HG02759 (cell line): ENCODE measurements around the gene IDS.

ENCODE experiments used
- ATAC-seq: cut with Tn5 transposase; IDR thresholded peaks from one replicate; pipeline ENCODE4 v1.9.1; 2021; ENCODE audit warnings: mild to moderate bottlenecking, moderate library complexity; ENCODE audit not compliant: unreplicated experiment

IDS gene

GRCh38 chrX:149462849-149463248 lies 42.3 kb downstream of the IDS start:
- no peak for ATAC-seq

GRCh38 chrX:149461746-149462145 lies 43.4 kb downstream of the IDS start:
- ATAC-seq, result no peak

- ATAC-seq, result no peak
Measured at GRCh38 chrX:149458586-149458985, 46.5 kb downstream of the IDS start.

- no peak for ATAC-seq
Measured at GRCh38 chrX:149456476-149457245, 48.4 kb downstream of the IDS start.

- ATAC-seq, result no peak
Measured at GRCh38 chrX:149455934-149456333, 49.2 kb downstream of the IDS start.

- no peak for ATAC-seq
Measured at GRCh38 chrX:149453906-149454822, 50.9 kb downstream of the IDS start.

- no peak for ATAC-seq
Measured at GRCh38 chrX:149453030-149453429, 52.1 kb downstream of the IDS start.

GRCh38 chrX:149433451-149433850 lies 71.7 kb downstream of the IDS start:
- ATAC-seq, result no peak

- ATAC-seq, result no peak
Measured at GRCh38 chrX:149433051-149433450, 72.1 kb downstream of the IDS start.
